ENCODE measurements around the gene NOTO. TPM values are rescaled to one million over a fixed set of nuclear protein-coding genes. Genes with fewer than 3 reads are reported as not detected.

NOTO gene
- total and polyA plus RNA-seq, 2 donors (not counting 3 experiments of a cell fraction or from before 2014, with no cell fraction given) = not detected

GRCh38 chr2:73233154-73233931, 31.0 kb downstream of the NOTO start, which contains the start of gene PRADC1:
Gene PRADC1, minus strand, starts transcription at chr2:73233239. Its CDS starts 79 bp downstream, at chr2:73233160.
- Histone ChIP-seq H3K4me3 (replicated peaks in 1 of 3; ENCODE audit: insufficient read depth in 1 of 3, low read depth in 1 of 3, low read length in 3 of 3) (peak within 1 kb of the TSS; percentile 76 to 90 (median 85)), H3K79me2 (ENCODE audit: control insufficient read depth, insufficient read depth, low read length) (peaks cover 42% of the 10 kb centered on the region), H3K9ac (replicated peaks; ENCODE audit: extremely low read depth, insufficient read depth, low read length) (peak within 1 kb of the TSS; percentile 85), H3K9me3 (replicated peaks; ENCODE audit: control insufficient read depth, insufficient read depth, low read length) (no peaks in the 10 kb centered on the region), H3K27ac (ENCODE audit: insufficient read depth, low read depth, low read length) (peak within 1 kb of the TSS; percentile 84), H2AFZ (ENCODE audit: low read depth, low read length) (peak within 1 kb of the TSS; percentile 94), H3K27me3 (ENCODE audit: control insufficient read depth in 2 of 2, insufficient read depth in 2 of 2, low read length in 2 of 2) (no peaks in the 10 kb centered on the region), H4K20me1 (replicated peaks; ENCODE audit: control insufficient read depth, extremely low read depth, insufficient read depth, low read length) (no peaks in the 10 kb centered on the region), H3K9me1 (replicated peaks; ENCODE audit: control insufficient read depth, extremely low read depth, insufficient read depth, low read length) (no peaks in the 10 kb centered on the region), H3K4me1 (ENCODE audit: control insufficient read depth, extremely low read depth, insufficient read depth, low read length) (peaks cover 21% of the 10 kb centered on the region), H3K36me3 (ENCODE audit: control insufficient read depth in 2 of 2, extremely low read depth in 1 of 2, insufficient read depth in 2 of 2, low read length in 2 of 2) (peaks cover under 1 to 3% of the 10 kb centered on the region in 2 experiments), H3K4me2 (ENCODE audit: insufficient read depth, low read length) (peak within 1 kb of the TSS; percentile 97)
- intact Hi-C loops (cut with micrococcal nuclease) (loop anchor here (1.0 to 5.0 kb wide), 3 partner anchors 19 to 904 kb away; partner anchors contain the start of genes SFXN5 and SMYD5), dilution Hi-C loops (cut with MboI; ENCODE audit: extremely low pct_ligation_motif_present, low sequenced_read_pairs) (no loop called here)
- TF ChIP-seq POLR2A (IDR thresholded peaks at IDR 0.05; ENCODE audit: low read depth, low read length) = no peak
- TF ChIP-seq FOS (IDR thresholded peaks at IDR 0.05; ENCODE audit: borderline replicate concordance, insufficient read depth, low read length) = no peak
- peak; percentile 54 for TF ChIP-seq POLR2AphosphoS5 (IDR thresholded peaks at IDR 0.05; ENCODE audit: insufficient read depth, low read depth, low read length)
- no peak for TF ChIP-seq JUN (IDR thresholded peaks at IDR 0.05; ENCODE audit: borderline replicate concordance, insufficient read depth, insufficient read length, low read depth)
- DNase-seq (ENCODE audit: low read depth, low spot score) (peak; percentile 100), FAIRE-seq (peak; percentile 100)
- BruUV-seq (replicated peaks) = no TSS peak
- CTCF ChIA-PET = interaction anchor here (0.8 to 2.8 kb wide), 7 partner anchors 9 to 1934 kb away, joined by 3 to 19 read pairs (median 3); no protein-coding TSS in a partner anchor
- POLR2A ChIA-PET = interaction anchor here (1.1 kb wide), 1 partner anchor 20 kb away, joined by 3 read pairs; the partner anchor contains the start of gene SMYD5

All from endothelial cell of umbilical vein (primary cell).